Cardiac fibroblast (primary cell): Measurements from ENCODE around the gene KCTD11.

Experiments used
- DNase-seq, 2 donors: peaks; one replicate each; pipeline versions ENCODE4 v3.0.0 to v3.0.0-alpha.2; 2010; ENCODE audit warnings: low read depth in 2 of 2
- H3K4me3 ChIP-seq, 2 donors: replicated peaks in 1 of 2; 1 replicate in 1 of 2; 2 replicates in 1 of 2; pipeline ENCODE4 v1.5.1; 2011; ENCODE audit warnings: low read depth in 2 of 2, low read length in 2 of 2, mild to moderate bottlenecking in 2 of 2, moderate library complexity in 1 of 2
- CTCF ChIP-seq: IDR thresholded peaks from one replicate; pipeline ENCODE4 v1.5.1; 2011; ENCODE audit warnings: low read depth, mild to moderate bottlenecking, low read length, inconsistent platforms

The KCTD11 gene

DNA sequence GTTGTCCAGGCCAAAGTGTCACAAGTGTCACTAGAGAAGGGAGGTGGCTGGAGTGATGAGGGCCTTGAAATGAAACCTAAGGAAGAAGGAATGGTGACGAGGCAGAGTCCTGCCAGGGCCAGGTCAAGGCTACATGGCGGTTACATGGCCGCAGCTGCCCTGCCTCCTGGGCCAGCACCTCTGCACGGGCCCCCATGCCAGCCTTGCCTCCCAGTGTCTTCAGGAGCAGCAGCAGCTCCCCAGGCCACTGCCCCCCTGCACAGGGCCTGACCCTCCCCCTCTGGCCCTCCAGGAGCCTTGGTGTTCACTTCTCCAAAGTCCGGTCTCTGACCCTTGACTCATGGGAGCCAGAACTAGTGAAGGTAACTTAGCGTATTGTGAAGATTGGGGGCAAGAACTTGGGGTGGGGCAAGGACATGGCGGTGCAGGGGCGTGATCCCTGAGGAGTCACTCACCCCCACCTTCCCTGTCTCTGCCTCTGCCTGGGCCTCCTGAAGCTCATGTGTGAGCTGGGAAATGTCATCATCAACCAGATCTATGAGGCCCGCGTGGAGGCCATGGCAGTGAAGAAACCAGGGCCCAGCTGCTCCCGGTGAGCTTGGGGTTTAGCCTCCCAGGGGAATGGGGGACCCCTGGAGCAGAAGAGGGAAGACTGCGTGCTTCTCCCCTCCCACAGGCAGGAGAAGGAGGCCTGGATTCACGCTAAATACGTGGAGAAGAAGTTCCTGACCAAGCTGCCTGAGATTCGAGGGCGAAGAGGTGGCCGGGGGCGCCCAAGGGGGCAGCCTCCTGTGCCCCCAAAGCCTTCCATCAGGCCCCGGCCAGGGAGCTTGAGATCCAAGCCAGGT is 4.1 kb upstream of the KCTD11 start:
- no peak for TF ChIP-seq CTCF
- DNase-seq = peak in 1 of 2 donors; percentile 18
- H3K4me3 ChIP-seq = no peak overlapping the region

GRCh38 chr17:7348478-7349242 is 3.3 kb upstream of the KCTD11 start:
- H3K4me3 ChIP-seq = no peak overlapping the region
- DNase-seq = peak; percentile 48 to 80
- no peak for TF ChIP-seq CTCF

- no peak for DNase-seq
- peak overlapping the region; percentile 88 to 94 for H3K4me3 ChIP-seq
- no peak for TF ChIP-seq CTCF
Observed at GRCh38 chr17:7352503-7352889, 534 bp downstream of the KCTD11 start.

DNA sequence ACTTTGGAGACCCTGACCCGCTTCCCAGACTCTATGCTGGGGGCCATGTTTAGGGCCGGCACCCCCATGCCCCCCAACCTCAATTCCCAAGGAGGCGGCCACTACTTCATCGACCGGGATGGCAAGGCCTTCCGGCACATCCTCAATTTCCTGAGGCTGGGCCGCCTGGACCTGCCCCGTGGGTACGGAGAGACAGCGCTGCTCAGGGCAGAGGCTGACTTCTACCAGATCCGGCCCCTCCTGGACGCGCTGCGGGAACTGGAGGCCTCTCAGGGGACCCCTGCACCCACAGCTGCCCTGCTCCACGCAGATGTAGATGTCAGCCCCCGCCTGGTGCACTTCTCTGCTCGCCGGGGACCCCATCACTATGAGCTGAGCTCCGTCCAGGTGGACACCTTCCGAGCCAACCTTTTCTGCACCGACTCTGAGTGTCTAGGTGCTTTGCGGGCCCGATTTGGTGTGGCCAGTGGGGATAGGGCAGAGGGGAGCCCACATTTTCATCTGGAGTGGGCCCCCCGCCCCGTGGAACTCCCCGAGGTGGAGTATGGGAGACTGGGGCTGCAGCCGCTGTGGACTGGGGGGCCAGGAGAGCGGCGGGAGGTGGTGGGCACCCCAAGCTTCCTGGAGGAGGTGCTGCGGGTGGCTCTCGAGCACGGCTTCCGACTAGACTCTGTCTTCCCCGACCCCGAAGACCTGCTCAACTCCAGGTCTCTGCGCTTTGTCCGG is 1.1 kb downstream of the KCTD11 start:
- DNase-seq = no peak
- TF ChIP-seq CTCF = no peak
- H3K4me3 ChIP-seq = peak overlapping the region; percentile 88 to 94

GRCh38 chr17:7354262-7354843 is 2.4 kb downstream of the KCTD11 start:
- TF ChIP-seq CTCF = no peak
- H3K4me3 ChIP-seq = peak overlapping the region in 1 of 2 donors; percentile 94
- DNase-seq = peak; percentile 46 to 71

DNA sequence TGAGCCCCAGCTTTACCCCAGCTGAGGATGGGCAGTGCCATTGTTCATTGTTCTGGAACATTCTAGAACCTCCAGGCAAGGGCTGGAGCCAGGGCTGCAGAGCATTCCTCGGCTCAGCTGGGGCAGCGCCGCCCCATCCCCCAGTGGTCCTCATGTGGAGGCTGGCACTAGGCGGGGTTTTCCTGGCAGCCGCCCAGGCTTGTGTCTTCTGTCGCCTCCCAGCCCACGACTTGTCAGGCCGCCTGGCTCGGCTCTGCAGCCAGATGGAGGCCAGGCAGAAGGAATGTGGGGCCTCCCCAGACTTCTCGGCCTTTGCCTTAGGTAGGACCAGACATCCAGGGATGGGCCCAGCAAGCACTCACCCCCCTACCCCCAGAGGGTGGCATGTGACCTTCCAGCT is 3.1 kb downstream of the KCTD11 start, which contains the start of gene TMEM95:
Gene TMEM95, plus strand, starts transcription at position 104 of the 400 bp plus-strand sequence. Its CDS starts 49 bp downstream, at position 153.
- no peak for TF ChIP-seq CTCF
- peak within 1 kb of the TSS in 1 of 2 donors; percentile 94 for H3K4me3 ChIP-seq
- peak in 1 of 2 donors; percentile 44 for DNase-seq
